Measurements from ENCODE around the gene IL12B. TPM values are rescaled to one million over a fixed set of nuclear protein-coding genes. Genes with fewer than 3 reads are reported as not detected.

The IL12B gene
- total and polyA plus RNA-seq, 2 of the 4 experiments (the other 2 are of a cell fraction) = 0.03 TPM; not detected in 1

GRCh38 chr5:159362220-159362619, 31.9 kb upstream of the IL12B start:
- Histone ChIP-seq H2BK120ac (ENCODE audit: low read depth, low read length) (no peak overlapping the region), H2BK15ac (ENCODE audit: low read depth, low read length) (no peak overlapping the region), H3K79me1 (ENCODE audit: low read depth in 1 of 2, low read length in 2 of 2) (no peaks in the 10 kb centered on the region), H2AK9ac (replicated peaks; ENCODE audit: low read depth, low read length, poor library complexity) (no peak overlapping the region), H2BK20ac (ENCODE audit: low read depth, low read length) (no peak overlapping the region), H4K20me1 (ENCODE audit: insufficient read depth, low read length) (no peaks in the 10 kb centered on the region), H3K27me3 (ENCODE audit: control insufficient read depth, insufficient read depth, low read length) (no peaks in the 10 kb centered on the region), H3K36me3 (ENCODE audit: control insufficient read depth, insufficient read depth, low read length) (no peaks in the 10 kb centered on the region), H3K14ac (replicated peaks; ENCODE audit: low read depth, low read length) (no peak overlapping the region), H3K9me1 (ENCODE audit: insufficient read depth, low read length) (no peaks in the 10 kb centered on the region), H4K8ac (ENCODE audit: low read depth in 2 of 2, low read length in 2 of 2) (no peak overlapping the region), H3K4me3 (ENCODE audit: insufficient read depth, low read depth, low read length) (no peak overlapping the region), H4K91ac (ENCODE audit: insufficient read depth, low read depth, low read length) (no peak overlapping the region), H3K56ac (ENCODE audit: extremely low read depth, insufficient read depth, low read length) (no peak overlapping the region), H3K9me3 (ENCODE audit: control insufficient read depth, insufficient read depth, low read length) (no peaks in the 10 kb centered on the region), H3K27ac (ENCODE audit: insufficient read depth, low read length) (no peak overlapping the region), H2AFZ (replicated peaks; ENCODE audit: low read length, poor library complexity) (no peak overlapping the region), H3K9ac (ENCODE audit: low read depth, low read length) (no peak overlapping the region), H3K4me1 (ENCODE audit: control insufficient read depth, insufficient read depth, low read length) (no peaks in the 10 kb centered on the region), H2BK5ac (ENCODE audit: low read depth, low read length, poor library complexity, severe bottlenecking) (no peak overlapping the region), H2AK5ac (ENCODE audit: low read depth, low read length) (no peak overlapping the region), H3K4me2 (ENCODE audit: low read depth, low read length) (no peak overlapping the region), H3K4ac (ENCODE audit: low read depth, low read length) (no peak overlapping the region), H3K23ac (ENCODE audit: low read depth, low read length) (no peak overlapping the region), H4K5ac (ENCODE audit: low read depth, low read length) (no peak overlapping the region), H3K18ac (ENCODE audit: low read depth, low read length) (no peak overlapping the region)
- in situ Hi-C loops (cut with MboI; ENCODE audit: low sequenced_read_pairs) (no loop called here), intact Hi-C loops (cut with micrococcal nuclease) (no loop called here), dilution Hi-C loops (cut with HindIII; ENCODE audit: low sequenced_read_pairs, unreplicated experiment) (no loop called here)
- ChIA-PET POLR2A (ENCODE audit: unreplicated experiment) (no interaction called here), CTCF (no interaction called here)
- ATAC-seq (ENCODE audit: low read depth) = no peak
- no peak for TF ChIP-seq RCOR1 (IDR thresholded peaks at IDR 0.05; ENCODE audit: insufficient replicate concordance, low read length)
- no peak for TF ChIP-seq MXI1 (IDR thresholded peaks at IDR 0.05; ENCODE audit: borderline replicate concordance, low read depth, low read length)
- TF ChIP-seq CHD1 (IDR thresholded peaks at IDR 0.05; ENCODE audit: low read depth, low read length) = no peak
- no peak for TF ChIP-seq USF2 (IDR thresholded peaks at IDR 0.05; ENCODE audit: low read depth, low read length)
- no peak for TF ChIP-seq MAFK (IDR thresholded peaks at IDR 0.05; ENCODE audit: low read depth, low read length)
- no peak for TF ChIP-seq ELK1 (IDR thresholded peaks at IDR 0.05; ENCODE audit: borderline replicate concordance, low read depth, low read length)
- TF ChIP-seq BHLHE40 (IDR thresholded peaks at IDR 0.05; ENCODE audit: low read depth, low read length) = no peak
- TF ChIP-seq CEBPB (IDR thresholded peaks at IDR 0.05; ENCODE audit: low read depth, low read length) = no peak
- TF ChIP-seq CTCF (conservative IDR thresholded peaks at IDR 0.05; ENCODE audit: low read depth, low read length) = no peak
- TF ChIP-seq MAZ (IDR thresholded peaks at IDR 0.05; ENCODE audit: borderline replicate concordance, low read depth, low read length) = no peak
- no peak for TF ChIP-seq NFE2L2 (IDR thresholded peaks at IDR 0.05; ENCODE audit: low read depth, low read length)
- TF ChIP-seq RFX5 (IDR thresholded peaks at IDR 0.05; ENCODE audit: low read depth, low read length) = no peak
- TF ChIP-seq POLR2A (IDR thresholded peaks at IDR 0.05; ENCODE audit: low read depth, low read length) = no peak
- TF ChIP-seq SMC3 (IDR thresholded peaks at IDR 0.05; ENCODE audit: low read depth, low read length) = no peak
- TF ChIP-seq RAD21 (IDR thresholded peaks at IDR 0.05; ENCODE audit: low read length) = no peak
- no peak for TF ChIP-seq FOS (IDR thresholded peaks at IDR 0.05; ENCODE audit: low read depth, low read length)
- BruUV-seq (replicated peaks) = no TSS peak
- DNase-seq = no peak

All from IMR-90 (cell line).